HTR-8/SVneo (cell line): ENCODE results near the gene THSD4.

Experiments
- DNase-seq: peaks from one replicate; pipeline ENCODE4 v3.0.0; 2011; ENCODE audit warnings: low spot score, mixed read lengths; ENCODE audit not compliant: insufficient read length
- FAIRE-seq: peaks from 2 replicates; lab custom pipeline; 2011; peaks lifted over from hg19 to GRCh38; lab: Jason Lieb, UNC

Gene THSD4

DNA sequence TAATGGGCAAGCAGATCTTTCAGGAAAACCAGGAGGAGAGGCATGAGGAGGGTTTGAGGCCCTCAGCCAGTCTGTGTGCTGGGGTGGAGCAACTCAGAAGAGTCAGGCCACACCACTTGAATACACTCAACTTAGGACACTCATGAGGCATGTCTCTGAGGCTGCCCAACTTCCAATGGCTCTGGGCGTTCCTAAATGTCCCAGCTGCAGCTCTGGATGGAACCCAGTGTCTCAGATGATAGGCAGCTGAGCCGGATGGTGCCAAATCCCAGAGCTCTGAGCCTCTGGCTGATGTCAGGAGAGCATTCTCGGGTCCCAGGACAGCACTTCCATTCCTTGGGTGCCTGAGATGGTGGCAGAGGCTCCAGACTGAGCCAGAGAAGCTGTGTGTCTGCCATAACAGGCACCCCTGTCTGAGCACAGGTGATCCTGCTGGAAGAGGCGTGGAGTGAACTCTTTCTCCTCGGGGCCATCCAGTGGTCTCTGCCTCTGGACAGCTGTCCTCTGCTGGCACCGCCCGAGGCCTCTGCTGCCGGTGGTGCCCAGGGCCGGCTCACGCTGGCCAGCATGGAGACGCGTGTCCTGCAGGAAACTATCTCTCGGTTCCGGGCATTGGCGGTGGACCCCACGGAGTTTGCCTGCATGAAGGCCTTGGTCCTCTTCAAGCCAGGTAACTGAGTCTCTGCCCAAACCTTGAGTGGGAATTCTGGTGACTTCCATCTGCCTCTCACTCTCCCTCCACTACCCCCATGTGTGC is 697.9 kb downstream of the THSD4 start:
- DNase-seq (no peak), FAIRE-seq (no peak)

DNA sequence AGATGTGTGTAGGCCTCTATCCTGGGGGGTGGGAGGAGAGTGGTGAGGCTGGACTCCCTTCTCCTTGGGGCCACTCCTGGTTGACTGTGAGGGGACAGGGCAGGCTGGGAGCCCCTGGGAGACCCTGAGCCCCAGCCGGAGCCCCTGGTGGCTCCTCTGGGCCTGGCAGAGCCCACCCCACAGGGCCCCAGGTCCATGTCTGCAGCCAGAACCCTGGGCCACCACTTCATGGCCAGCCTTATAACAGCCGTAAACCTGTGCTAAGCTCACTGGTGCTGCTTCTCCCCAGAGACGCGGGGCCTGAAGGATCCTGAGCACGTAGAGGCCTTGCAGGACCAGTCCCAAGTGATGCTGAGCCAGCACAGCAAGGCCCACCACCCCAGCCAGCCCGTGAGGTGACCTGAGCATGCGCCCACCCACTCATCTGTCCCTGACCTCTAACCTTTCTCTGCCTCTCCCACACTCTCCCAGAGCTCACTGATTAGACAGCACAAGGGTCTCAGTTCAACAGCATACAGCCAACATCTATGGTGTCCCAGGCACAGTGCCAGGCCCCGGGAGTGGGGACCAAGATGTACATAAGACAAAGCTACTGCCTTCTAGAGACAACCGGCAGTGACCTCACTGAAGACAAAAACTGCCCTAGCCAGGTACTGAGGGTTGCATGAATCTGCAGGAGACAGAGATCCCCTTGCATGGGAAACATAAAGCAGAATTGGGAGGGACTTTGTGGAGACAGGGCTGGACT is 698.6 kb downstream of the THSD4 start:
- FAIRE-seq (peak; percentile 40), DNase-seq (no peak)

DNA sequence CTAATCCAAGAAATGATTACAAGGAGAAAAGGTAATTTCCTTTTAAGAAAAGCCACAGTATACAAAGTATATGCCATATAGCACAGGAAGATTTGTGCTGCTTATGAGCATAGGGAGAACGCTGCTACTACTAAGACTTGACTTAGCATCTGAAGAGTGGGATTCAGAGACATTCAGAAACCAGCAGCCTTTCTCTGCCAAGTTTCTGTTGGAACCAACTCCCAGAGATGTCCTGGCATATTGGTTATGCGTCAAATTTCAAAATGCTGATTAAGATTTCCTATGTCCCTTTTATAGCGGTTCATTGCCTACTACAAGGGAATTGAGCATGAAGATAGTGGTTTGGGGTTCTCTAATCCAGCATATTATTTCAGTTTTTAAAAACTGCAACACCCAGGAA is 700.0 kb downstream of the THSD4 start:
- no peak for FAIRE-seq
- DNase-seq, result no peak

DNA sequence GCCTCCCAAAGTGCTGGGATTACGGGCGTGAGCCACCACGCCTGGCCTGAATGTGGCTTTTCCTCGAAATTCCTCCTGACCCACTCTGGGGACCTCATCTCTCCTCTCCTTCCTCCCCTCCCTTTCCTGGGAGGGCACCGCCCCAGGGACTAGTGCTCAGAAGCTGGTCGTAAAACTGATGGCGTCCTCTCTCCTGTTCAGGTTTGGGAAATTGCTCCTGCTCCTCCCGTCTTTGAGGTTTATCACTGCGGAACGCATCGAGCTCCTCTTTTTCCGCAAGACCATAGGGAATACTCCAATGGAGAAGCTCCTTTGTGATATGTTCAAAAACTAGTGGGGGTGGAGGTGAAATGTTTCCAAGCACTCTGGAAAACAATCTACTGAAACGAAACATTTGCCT is 702.1 kb downstream of the THSD4 start:
- FAIRE-seq (no peak), DNase-seq (no peak)

GRCh38 chr15:71820127-71820526 is 704.9 kb downstream of the THSD4 start:
- no peak for DNase-seq
- FAIRE-seq, result no peak

GRCh38 chr15:71821547-71822129 is 706.4 kb downstream of the THSD4 start:
- DNase-seq (no peak), FAIRE-seq (no peak)

GRCh38 chr15:71822890-71823630 is 707.8 kb downstream of the THSD4 start:
- DNase-seq, result no peak
- no peak for FAIRE-seq

- FAIRE-seq, result no peak
- DNase-seq, result no peak
Observed at GRCh38 chr15:71823801-71824200, 708.5 kb downstream of the THSD4 start.

DNA sequence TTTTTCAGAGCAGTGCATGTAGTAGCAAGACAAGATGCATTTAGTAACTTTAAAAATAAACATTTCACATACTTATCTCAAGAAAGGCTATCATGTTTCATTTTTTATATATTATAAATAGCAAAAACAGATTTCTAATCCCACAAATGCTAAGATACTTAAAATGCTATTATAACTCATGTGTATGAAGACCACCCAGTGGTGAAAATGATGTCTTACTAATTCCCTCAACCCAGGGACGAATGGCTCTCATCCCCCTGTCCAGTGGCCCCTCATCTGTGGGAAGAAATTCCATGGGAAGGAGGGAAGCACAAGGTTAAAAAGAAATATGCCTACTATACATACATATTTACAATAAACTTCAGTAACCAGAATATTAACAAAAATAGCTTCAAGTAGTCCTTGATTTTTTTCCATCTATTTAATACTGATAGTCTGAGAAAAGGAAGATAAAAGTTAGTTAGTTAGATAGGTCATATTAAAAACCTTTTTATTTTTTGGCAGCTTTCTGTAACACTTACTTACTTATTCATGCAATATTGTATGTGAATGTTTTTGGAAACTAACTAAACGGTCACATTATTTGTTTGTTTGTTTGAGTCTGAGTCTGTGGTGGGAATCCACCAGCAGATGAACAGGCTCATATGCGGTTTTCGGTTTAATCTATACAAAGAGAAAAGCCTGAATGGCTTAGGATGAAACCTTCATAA is 709.9 kb downstream of the THSD4 start:
- FAIRE-seq (no peak), DNase-seq (no peak)

DNA sequence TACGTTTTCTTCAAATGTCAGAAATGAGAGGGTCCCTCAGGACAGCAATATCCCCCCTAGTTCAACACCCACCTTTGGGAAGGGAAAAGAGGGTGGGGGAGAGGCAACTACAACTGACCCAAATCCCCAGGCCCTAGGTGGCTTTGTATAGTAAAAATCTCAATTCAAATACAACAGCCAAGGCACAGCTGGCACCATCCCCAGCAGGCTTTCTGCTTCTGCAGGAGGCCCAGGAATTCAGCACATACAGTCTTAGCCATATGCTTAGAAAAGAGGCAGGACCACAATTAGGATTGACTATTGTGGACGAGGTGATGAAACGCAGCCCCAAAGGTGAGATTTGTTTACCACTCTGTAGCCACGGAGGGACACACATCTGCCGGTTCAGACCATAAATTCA is 710.9 kb downstream of the THSD4 start:
- DNase-seq, result no peak
- FAIRE-seq, result no peak

- no peak for FAIRE-seq
Observed at GRCh38 chr15:71830981-71831380, 715.7 kb downstream of the THSD4 start.

More at GRCh38 chr15:71830981-71831380, 715.7 kb downstream of the THSD4 start:
- DNase-seq, result no peak
